H1 (cell line): ENCODE measurements around the gene LRG1.

Experiments
- SRF ChIP-seq: IDR thresholded peaks from 2 replicates; pipeline ENCODE4 v1.6.1; 2011; ENCODE audit warnings: mild to moderate bottlenecking, low read depth, low read length, moderate library complexity
- TBP ChIP-seq: IDR thresholded peaks from 2 replicates; pipeline ENCODE4 v1.6.1; 2011; ENCODE audit warnings: low read depth, low read length, improper control_type of control experiment

- TF ChIP-seq SRF: no peak
- TF ChIP-seq TBP: no peak
Measured at GRCh38 chr19:4529924-4530522, 9.8 kb downstream of the LRG1 start.
